OCI-LY7 (cell line): Measurements from ENCODE around the gene DDR1. TPM values are rescaled to one million over a fixed set of nuclear protein-coding genes. Genes with fewer than 3 reads are reported as not detected.
A peak's percentile ranks its signal among the peaks of the same experiment; 100 is the strongest.

Experiments used
- BruUV-seq: library from RNA; stranded (reverse); fragments of 400-500 nt; replicated peaks from 2 replicates; lab custom pipeline; 2021; lab: Mats Ljungman, UMichigan
- CTCF ChIA-PET: fragments of 300-600 bp; sonication (Branson Sonifier 250); formaldehyde crosslinking; loops from one replicate; lab custom pipeline; 2022; ENCODE audit warnings: antibody characterized with exemption; ENCODE audit not compliant: unreplicated experiment; lab: Charles Lee
- POLR2A ChIA-PET: fragments of 300-600 bp; sonication (Branson Sonifier 250); formaldehyde crosslinking; loops from one replicate; lab custom pipeline; 2022; ENCODE audit warnings: antibody characterized with exemption; lab: Charles Lee
- DNase-seq: peaks from one replicate; pipeline ENCODE4 v3.0.0-alpha.2; 2015; ENCODE audit warnings: low spot score
- H2AFZ ChIP-seq: fragments of 200-600 bp; sonication (generic), shearing (Covaris generic); 2 replicates; pipeline ENCODE4 v1.6.1; 2014; ENCODE audit warnings: mild to moderate bottlenecking, antibody characterized with exemption, low read length, moderate library complexity
- H3K27ac ChIP-seq: fragments of 200-600 bp; sonication (generic); 2 replicates; pipeline ENCODE4 v1.5.1; 2014; ENCODE audit warnings: mixed run types, low read depth, mild to moderate bottlenecking, moderate library complexity, low read length, inconsistent platforms; ENCODE audit not compliant: poor library complexity, severe bottlenecking
- H3K36me3 ChIP-seq: fragments of 200-600 bp; sonication (generic); 2 replicates; pipeline ENCODE4 v1.6.1; 2014; ENCODE audit warnings: mild to moderate bottlenecking, antibody characterized with exemption, low read length, moderate library complexity, mixed read lengths; ENCODE audit not compliant: insufficient read depth
- H3K4me1 ChIP-seq: fragments of 200-600 bp; sonication (generic); 2 replicates; pipeline ENCODE4 v1.5.1; 2014; ENCODE audit warnings: mild to moderate bottlenecking, low read length; ENCODE audit not compliant: insufficient read depth, poor library complexity, severe bottlenecking
- H3K4me2 ChIP-seq: fragments of 200-600 bp; sonication (generic); 2 replicates; pipeline ENCODE4 v1.6.1; 2014; ENCODE audit warnings: mild to moderate bottlenecking, low read length
- H3K4me3 ChIP-seq: fragments of 200-600 bp; sonication (generic); 2 replicates; pipeline ENCODE4 v1.5.1; 2014; ENCODE audit warnings: mild to moderate bottlenecking, low read depth, low read length; ENCODE audit not compliant: poor library complexity, severe bottlenecking
- H3K79me2 ChIP-seq: fragments of 200-600 bp; sonication (generic); 2 replicates; pipeline ENCODE4 v1.6.1; 2016; ENCODE audit warnings: low read depth, mild to moderate bottlenecking, low read length, moderate library complexity, mixed read lengths; ENCODE audit not compliant: insufficient read depth
- H3K9me2 ChIP-seq: fragments of 200-600 bp; sonication (generic); 2 replicates; pipeline ENCODE4 v1.6.1; 2016; ENCODE audit warnings: mild to moderate bottlenecking, low read length, mixed read lengths; ENCODE audit not compliant: insufficient read depth
- H3K9me3 ChIP-seq: fragments of 200-600 bp; sonication (generic); 2 replicates; pipeline ENCODE4 v1.6.1; 2014; ENCODE audit warnings: mild to moderate bottlenecking, mixed run types, low read length, mixed read lengths
- H4K20me1 ChIP-seq: fragments of 200-600 bp; sonication (generic); 2 replicates; pipeline ENCODE4 v1.6.1; 2014; ENCODE audit warnings: mild to moderate bottlenecking, antibody characterized with exemption, low read length, moderate library complexity, mixed read lengths; ENCODE audit not compliant: insufficient read depth
- EZH2phosphoT487 ChIP-seq: fragments of 200-600 bp; sonication (generic); IDR thresholded peaks from 2 replicates; pipeline ENCODE4 v1.6.1; 2018; ENCODE audit warnings: low read depth, borderline replicate concordance, mild to moderate bottlenecking, mixed run types, antibody characterized with exemption, low read length, moderate library complexity, mixed read lengths
- intact Hi-C: fragments of 100-400 bp; cut with micrococcal nuclease; formaldehyde crosslinking; loops from one replicate; pipeline ENCODE4 v1.10.0; 2022; ENCODE audit not compliant: unreplicated experiment
- total RNA-seq, 2 experiments: library from RNA; depleted of rRNA in 1 of 2; stranded (reverse); fragments of >200 nt in 1 of 2; shearing (Covaris generic) in 1 of 2; gene quantifications; 2 replicates each; pipeline ENCODE4 v1.2.3, GENCODE V29; 2014 to 2022
- TF ChIP-seq, protein P1 (sequence below): fragments of 200-600 bp; sonication (generic); conservative IDR thresholded peaks from 2 replicates; pipeline ENCODE4 v1.5.1; 2014; ENCODE audit warnings: mild to moderate bottlenecking, antibody characterized with exemption, low read length, moderate library complexity, mixed read lengths

DDR1 gene
- total RNA-seq, 2 experiments from 2014 or later, result 14.0 to 30.3 TPM

DNA sequence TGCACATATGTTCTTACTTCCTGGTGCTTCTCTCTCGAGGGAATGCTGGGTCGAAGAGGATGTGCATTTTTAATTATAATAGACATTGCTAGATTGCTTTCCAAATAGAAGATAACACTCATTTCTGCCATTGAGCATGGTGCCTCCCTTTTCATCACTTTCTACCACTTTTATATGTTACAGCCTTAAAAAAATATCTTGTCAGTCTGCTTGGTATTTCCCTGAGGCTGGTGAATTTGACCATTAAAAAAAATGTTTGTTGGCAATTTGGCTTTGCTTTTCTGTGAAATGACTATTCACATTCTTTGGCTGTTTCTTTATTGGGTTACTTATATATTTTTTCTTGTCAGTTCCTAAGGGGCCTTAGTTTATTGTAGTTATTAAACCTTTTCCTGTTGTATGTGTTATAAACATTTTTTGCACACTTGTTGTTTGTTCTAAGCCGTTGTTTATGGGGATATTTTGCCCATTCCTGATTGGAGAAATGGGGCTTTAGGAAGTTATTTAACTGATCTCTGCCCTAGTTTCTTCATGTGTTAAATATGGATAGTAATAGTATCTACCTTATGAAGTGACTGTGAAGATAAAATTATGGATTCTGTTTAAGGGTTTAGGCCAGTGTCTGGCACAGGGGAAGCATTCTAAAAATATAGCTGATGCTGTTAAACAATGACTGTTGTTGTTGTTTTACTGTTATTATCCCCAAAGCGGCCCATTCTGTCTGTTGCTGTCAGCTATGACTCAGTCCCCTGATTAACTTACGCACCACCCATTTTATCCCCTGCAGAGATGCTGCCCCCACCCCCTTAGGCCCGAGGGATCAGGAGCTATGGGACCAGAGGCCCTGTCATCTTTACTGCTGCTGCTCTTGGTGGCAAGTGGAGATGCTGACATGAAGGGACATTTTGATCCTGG is 3.8 kb downstream of the DDR1 start:
- no TSS peak for BruUV-seq
- Histone ChIP-seq H3K4me1 (peaks cover 36% of the 10 kb centered on the region), H3K27ac (no peak overlapping the region), H2AFZ (no peak overlapping the region), H3K4me2 (no peak overlapping the region), H3K9me2 (no peaks in the 10 kb centered on the region), H3K36me3 (0 out of 2 replicates have a peak, but pooled peaks cover 3% of the 10 kb centered on the region), H3K4me3 (no peak overlapping the region), H3K79me2 (no peaks in the 10 kb centered on the region), H4K20me1 (no peaks in the 10 kb centered on the region), H3K9me3 (no peaks in the 10 kb centered on the region)
- intact Hi-C loops, result loop anchor here (10.0 kb wide), 1 partner anchor 213 kb away; the partner anchor contains the start of gene DHX16
- TF ChIP-seq, protein P1, sequence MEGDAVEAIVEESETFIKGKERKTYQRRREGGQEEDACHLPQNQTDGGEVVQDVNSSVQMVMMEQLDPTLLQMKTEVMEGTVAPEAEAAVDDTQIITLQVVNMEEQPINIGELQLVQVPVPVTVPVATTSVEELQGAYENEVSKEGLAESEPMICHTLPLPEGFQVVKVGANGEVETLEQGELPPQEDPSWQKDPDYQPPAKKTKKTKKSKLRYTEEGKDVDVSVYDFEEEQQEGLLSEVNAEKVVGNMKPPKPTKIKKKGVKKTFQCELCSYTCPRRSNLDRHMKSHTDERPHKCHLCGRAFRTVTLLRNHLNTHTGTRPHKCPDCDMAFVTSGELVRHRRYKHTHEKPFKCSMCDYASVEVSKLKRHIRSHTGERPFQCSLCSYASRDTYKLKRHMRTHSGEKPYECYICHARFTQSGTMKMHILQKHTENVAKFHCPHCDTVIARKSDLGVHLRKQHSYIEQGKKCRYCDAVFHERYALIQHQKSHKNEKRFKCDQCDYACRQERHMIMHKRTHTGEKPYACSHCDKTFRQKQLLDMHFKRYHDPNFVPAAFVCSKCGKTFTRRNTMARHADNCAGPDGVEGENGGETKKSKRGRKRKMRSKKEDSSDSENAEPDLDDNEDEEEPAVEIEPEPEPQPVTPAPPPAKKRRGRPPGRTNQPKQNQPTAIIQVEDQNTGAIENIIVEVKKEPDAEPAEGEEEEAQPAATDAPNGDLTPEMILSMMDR, result no peak
- TF ChIP-seq EZH2phosphoT487, result no peak
- DNase-seq, result no peak
- POLR2A ChIA-PET, result interaction anchor here (0.7 to 1.1 kb wide), 3 partner anchors 13 to 242 kb away, joined by 3 to 5 read pairs (median 3); no protein-coding TSS in a partner anchor
- CTCF ChIA-PET, result no interaction called here

DNA sequence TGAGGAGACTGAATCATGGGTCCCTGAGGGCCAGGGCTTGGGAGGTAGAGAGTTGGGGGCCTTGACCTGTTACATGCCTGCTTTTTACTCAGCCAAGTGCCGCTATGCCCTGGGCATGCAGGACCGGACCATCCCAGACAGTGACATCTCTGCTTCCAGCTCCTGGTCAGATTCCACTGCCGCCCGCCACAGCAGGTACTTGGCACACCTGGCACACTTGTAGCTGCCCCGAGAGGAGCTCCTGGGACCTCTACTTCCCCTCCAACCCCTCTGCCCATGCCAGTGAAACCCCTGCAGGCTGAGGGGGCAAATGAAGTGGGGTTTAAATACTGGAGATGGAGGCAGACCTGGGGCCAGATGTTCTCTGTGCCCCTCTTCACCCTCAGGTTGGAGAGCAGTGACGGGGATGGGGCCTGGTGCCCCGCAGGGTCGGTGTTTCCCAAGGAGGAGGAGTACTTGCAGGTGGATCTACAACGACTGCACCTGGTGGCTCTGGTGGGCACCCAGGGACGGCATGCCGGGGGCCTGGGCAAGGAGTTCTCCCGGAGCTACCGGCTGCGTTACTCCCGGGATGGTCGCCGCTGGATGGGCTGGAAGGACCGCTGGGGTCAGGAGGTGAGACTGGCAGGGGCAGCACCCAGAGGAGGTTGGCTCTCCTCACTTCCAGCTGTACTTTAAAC is 4.6 kb downstream of the DDR1 start:
- Histone ChIP-seq H3K4me2 (no peak overlapping the region), H3K9me3 (no peaks in the 10 kb centered on the region), H3K9me2 (no peaks in the 10 kb centered on the region), H3K27ac (no peak overlapping the region), H3K4me3 (no peak overlapping the region), H3K36me3 (0 out of 2 replicates have a peak, but pooled peaks cover 3% of the 10 kb centered on the region), H4K20me1 (no peaks in the 10 kb centered on the region), H3K4me1 (peaks cover 28% of the 10 kb centered on the region), H2AFZ (no peak overlapping the region), H3K79me2 (no peaks in the 10 kb centered on the region)
- DNase-seq, result no peak
- TF ChIP-seq, protein P1, result 0 out of 2 replicates have a peak, but pooled peaks have one; percentile 11
- no peak for TF ChIP-seq EZH2phosphoT487
- POLR2A ChIA-PET, result interaction anchor here (1.0 to 1.1 kb wide), 2 partner anchors 12 to 18 kb away, joined by 3 to 5 read pairs; no protein-coding TSS in a partner anchor
- no TSS peak for BruUV-seq
- CTCF ChIA-PET, result interaction anchor here (0.7 kb wide), 1 partner anchor 25 kb away, joined by 3 read pairs; the partner anchor contains the start of gene VARS2
- intact Hi-C loops, result loop anchor here (10.0 kb wide), 1 partner anchor 214 kb away; the partner anchor contains the start of gene DHX16
